ENCODE results near the gene DMAC2.
"Not testable (repeated sequence)": the region's sequence is repeated elsewhere in the genome, so short reads cannot be mapped to it uniquely, and the experiment has no call there.

Gene DMAC2

DNA sequence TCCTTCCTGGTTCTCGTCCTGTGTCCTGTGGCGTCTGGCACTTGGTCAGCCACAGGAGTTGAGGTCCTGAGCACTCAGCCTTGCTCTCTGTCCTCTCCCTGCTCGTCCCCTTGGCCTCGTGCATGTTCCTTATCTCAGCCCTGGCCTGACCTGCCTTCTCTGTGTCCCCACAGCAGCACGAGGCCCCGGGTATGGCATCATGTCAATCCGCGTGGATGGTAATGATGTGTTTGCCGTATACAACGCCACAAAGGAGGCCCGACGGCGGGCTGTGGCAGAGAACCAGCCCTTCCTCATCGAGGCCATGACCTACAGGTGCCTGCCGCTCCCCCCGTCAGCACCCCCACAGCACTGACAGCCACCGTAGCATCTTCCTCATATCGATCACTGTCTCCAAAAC is 17.3 kb downstream of the DMAC2 start:
- no peak for DNase-seq (ENCODE audit: low read depth in 2 of 2)

DNA sequence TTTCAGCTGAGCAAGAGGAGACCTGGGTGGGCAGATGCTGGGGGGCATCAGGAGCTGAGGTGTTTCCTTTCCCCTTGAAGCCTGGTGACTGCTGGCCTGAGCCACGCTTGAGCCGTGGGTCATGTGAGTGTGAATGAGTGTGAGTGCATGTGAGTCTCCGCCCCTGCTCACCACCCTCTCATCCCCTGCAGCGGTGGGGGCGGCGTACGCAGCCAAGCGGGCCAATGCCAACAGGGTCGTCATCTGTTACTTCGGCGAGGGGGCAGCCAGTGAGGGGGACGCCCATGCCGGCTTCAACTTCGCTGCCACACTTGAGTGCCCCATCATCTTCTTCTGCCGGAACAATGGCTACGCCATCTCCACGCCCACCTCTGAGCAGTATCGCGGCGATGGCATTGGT is 17.7 kb downstream of the DMAC2 start:
- no peak for DNase-seq (ENCODE audit: low read depth in 2 of 2)

DNA sequence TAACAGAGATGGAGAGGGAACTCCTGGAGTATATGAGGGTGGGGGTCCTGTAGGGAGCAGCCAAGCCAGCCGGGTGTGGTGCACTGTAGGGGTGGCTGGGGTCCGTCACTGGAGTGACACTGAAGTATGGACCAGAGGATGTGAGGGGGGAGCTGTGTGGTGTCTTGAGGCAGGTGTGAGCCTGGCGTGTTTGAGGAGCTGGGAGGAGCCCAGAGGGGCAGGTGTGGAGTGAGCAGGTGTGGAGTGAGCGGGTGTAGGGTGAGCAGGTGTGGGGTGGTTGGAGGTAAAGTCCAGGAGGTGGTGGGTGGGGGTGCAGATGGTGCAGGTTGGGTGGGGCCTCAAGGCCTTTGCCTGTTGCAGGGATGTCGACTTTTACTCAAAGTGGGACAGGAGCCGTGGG is 18.4 kb downstream of the DMAC2 start:
- no peak for DNase-seq (ENCODE audit: low read depth in 2 of 2)

DNA sequence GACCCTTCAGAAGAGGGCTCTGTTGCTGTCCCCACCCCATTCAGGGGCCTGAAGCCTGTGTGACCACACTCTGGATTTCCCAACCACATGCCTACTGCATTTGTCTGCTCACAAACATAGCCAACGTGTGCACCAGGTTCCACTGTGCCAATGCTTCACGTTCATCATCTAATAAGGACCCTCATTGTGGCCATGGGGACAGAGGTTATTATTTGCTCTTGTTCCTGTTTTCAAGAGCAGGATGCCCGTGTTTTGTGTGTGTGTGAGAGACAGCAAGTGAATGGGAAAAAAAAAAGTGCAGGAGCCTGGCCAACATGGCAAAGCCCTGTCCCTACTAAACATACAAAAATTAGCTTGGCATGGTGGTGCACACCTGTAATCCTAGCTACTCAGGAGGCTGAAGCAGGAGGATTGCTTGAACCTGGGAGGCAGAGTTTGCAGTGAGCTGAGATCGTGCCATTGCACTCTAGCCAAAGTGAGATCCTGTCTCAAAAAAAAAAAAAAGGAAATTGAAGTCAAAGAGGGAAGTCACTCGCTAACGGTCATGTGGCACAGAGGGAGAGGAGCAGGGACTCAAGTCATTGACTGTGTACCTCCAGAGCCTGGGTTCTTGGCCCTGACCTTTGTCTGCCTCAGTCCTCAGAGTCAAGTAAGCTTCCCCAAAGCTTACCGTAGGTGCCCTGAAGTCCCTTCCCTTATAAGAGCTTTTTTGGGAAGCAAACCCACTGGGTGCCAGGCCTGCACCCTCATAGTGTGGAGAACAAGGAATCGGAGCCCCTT is 19.4 kb downstream of the DMAC2 start:
- DNase-seq (ENCODE audit: low read depth in 2 of 2), result no peak

DNA sequence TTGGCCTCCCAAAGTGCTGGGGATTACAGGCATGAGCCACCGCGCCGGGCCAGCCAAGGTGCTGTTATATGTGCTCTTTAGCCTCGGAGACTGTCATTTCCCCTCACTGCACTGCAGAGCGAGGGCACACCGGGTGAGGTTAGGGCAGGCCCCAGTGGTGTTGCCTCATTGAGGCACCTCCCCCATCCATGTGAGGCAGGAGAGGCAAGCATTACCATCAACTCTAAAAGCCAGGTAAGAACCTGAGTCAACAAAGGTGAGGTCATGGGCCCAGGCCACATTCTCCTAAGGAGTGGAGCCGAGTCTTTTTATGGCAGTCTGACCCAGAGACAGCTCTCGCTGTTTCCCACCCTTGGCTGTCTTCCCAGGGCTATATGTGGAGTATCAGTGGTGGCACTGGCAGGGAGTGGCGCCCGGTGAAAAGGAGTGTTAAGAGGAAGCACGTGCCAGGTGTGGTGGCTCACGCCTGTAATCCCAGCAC is 23.5 kb downstream of the DMAC2 start:
- DNase-seq (ENCODE audit: low read depth in 2 of 2), result no peak

DNA sequence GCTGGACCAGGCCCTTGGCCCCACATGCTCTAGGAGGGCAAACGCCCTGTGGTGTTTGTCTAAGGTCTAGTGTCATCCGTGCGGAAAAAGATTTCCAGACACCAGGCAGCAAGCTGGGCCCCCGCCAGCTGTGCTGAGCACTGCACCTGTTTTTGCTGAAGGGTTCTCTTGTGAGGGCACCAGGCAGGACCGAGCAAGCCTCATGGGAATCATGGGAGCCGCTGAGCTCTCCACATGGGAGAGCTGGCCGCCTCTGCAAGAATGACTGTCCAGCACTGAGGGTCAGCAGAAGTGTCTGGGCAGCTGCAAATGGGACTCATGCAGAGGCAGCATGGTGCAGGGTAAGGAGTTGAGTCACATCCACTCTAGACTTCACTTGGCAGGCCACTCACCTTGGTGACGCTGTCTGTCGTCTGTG is 24.5 kb downstream of the DMAC2 start:
- no peak for DNase-seq (ENCODE audit: low read depth in 2 of 2)

DNA sequence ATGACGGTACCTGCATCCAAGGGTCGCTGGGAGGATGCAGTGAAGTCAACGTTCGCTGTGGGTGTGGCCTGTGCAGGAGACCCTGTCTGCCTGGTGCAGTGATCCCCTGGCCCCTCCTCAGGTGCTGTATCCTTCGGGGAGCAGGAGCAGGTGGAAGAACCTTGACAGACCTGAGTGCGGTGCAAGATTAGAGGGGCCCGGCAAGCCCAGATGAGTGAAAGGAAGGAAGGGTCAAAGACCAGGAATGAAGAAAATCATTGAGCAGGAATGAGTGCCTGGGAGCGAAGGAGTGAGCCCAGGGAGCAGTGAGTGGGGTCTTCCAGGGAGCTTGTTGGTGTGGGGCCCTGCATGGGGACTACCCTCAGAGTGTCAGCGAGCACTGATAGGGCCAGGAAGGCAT is 25.3 kb downstream of the DMAC2 start:
- DNase-seq (ENCODE audit: low read depth in 2 of 2), result no peak

DNA sequence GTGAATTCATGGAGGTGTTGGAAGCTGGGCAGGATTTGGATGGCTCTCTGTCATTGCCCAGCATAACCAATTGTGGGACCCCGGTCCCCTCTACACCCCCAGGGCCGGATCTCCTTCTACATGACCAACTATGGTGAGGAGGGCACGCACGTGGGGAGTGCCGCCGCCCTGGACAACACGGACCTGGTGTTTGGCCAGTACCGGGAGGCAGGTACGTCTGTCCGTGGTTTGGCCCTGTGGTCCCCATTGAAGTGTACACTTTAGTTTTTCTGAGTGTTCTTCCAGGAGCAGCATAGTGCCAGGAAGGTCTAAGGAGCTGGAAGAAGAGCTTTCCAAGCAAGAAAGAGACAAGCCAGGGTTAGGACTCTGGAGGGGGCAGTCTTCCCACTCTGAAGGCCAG is 25.8 kb downstream of the DMAC2 start:
- no peak for DNase-seq (ENCODE audit: low read depth in 2 of 2)

DNA sequence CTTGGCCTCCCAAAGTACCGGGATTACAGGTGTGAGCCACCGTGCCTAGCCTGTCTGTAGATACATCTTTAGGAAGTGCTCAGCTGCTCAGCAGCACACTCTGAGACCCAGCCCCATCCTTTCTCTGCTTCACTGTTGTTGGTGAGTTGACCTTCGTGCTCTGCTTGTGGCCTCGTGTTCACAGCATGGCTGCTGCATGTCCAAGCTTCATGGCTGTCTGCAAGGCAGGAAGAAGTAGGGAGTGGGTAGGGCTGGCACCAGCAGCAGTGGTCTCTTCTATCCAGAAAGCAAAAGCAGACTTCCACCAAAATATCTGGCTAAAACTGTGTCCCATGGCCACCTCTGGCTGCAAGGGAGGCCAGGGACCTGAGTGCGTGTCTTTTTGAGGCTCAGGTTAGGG is 26.8 kb downstream of the DMAC2 start:
- no peak for DNase-seq (ENCODE audit: low read depth in 2 of 2)

DNA sequence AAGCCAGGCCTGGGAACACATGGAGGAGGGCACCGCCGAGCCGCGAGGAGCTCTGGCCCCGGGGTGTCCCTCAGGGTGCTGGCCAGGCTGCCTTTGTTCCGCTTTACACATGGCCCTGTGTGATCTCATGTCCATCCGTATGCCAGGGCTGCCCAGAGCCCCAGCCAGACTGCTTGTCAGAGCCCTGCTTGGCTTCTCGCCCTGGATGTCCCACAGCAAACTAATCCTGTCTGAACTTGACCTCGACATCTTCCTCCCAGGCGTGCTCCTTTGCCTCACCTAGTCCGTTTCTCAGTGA is 27.8 kb downstream of the DMAC2 start:
- no peak for DNase-seq (ENCODE audit: low read depth in 2 of 2)

DNA sequence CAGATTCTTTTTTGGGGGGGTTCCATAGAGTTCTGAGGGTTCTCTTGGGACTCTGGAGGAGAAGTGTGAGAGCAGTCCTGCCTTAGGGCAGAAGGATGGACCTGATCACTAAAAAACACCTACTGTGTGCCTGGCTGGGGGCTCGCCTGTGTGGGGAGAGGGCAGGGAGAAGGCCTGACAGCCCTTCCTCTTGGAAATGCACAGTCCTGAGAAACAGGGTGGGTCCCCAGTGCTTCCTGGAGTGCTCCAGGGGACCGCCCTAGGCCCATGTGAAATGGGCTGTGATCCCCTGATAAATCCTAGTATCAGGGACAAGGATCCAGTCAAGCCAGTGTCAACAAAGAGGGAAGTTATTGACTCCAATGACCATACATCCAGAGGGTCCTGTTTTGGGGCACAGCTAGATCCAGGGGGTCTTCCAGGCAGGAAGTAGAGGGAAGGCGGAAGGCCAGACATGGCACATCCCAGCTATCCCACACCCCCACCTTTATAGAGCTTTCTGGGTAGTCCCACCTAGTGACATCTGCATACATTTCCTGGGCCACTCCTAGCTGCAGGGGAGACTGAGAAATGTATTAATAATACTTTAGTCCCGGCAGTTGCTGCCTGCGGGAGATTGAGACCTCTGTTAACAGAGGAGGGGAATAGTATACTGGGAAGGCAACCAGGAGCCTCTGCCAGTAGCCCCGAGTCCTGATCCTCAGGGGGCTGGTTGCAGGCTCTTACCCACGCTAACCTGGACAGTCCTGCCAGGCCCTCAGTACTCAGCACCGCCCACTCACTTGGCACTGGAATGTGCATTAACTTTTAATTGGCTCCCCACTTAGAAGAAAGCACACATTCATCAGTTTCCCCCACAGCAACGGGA is 28.4 kb downstream of the DMAC2 start:
- no peak for DNase-seq (ENCODE audit: low read depth in 2 of 2)

DNA sequence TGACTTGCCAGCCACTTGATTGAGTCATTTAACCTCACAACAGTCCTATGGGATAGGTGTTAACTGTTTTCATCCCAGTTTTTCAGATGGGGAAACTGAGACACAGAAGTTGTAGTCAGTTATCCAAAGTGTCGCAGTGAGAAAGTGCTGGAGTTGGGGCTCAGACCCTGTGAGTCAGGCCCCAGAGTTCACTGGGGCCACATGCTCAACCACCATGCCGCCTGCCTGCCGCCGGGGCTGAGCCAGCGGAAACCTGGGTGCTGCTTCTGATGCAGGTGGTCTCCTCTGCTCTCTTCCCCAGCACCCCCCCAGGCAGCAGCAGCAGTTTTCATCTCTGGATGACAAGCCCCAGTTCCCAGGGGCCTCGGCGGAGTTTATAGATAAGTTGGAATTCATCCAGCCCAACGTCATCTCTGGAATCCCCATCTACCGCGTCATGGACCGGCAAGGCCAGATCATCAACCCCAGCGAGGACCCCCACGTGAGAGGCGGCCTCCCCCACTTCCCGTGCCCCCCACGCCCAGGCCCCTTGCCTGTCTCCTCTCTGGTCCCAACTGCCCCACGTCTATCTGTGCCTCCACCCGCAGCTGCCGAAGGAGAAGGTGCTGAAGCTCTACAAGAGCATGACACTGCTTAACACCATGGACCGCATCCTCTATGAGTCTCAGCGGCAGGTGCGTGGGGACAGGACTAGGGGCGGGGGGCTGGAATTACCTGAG is 29.2 kb downstream of the DMAC2 start:
- no peak for DNase-seq (ENCODE audit: low read depth in 2 of 2)

DNA sequence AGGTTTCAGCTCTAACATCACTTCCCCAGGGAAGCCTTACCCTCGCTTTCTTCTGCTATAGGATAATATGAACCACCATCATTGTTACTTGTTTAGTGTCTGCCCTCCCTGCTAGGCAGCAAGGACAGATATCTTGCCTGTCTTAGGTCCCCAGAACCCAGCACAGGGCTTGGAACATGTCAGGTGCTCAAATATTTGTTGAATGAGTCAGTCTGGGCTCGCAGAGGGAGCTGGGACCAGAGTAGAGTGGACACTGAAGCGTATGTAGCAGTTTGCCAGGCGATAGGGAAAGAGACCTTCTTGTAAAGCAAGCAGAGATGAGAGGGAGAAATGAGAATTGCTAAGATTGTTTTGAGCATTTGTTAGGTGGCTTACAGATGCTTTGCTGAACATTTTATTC is 30.4 kb downstream of the DMAC2 start:
- DNase-seq (ENCODE audit: low read depth in 2 of 2), result no peak

DNA sequence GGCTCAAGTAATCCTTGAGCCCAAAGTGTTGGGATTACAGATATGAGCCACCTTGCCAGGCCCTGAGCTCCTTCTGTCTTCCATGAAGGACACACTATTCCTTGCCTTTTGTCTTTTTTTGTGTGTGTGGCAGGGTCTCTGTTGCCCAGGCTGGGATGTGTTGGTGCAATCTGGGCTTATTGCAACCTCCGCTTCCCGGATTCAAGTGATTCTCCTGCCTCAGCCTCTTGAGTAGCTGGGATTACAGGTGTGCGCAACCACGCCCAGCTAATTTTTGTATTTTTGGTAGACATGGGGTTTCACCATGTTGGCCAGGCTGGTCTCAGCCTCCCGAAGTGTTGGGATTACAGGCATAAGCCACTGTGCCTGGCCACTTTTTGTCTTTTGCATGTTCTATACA is 30.9 kb downstream of the DMAC2 start:
- not testable (repeated sequence) for DNase-seq (ENCODE audit: low read depth in 2 of 2)

DNA sequence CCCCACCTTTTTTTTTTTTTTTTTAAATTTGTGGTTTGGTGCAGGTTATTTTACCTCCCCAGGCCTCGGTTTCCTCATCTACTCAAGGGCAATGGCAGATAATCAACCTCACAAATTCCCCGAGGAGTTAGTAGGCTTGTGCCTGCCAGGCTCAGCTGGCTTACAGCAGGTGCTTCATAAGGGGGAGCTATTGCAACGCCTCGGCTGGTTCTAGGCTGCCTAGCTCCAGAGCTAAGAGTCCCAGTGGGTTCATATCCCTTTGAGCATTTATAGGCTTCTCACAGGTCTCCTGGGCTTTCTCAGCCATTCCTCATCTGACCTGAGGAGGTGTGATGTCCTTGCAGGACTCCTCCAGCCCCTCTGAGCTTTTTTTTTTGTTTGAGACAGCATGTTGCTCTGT is 31.5 kb downstream of the DMAC2 start:
- no peak for DNase-seq (ENCODE audit: low read depth in 2 of 2)

DNA sequence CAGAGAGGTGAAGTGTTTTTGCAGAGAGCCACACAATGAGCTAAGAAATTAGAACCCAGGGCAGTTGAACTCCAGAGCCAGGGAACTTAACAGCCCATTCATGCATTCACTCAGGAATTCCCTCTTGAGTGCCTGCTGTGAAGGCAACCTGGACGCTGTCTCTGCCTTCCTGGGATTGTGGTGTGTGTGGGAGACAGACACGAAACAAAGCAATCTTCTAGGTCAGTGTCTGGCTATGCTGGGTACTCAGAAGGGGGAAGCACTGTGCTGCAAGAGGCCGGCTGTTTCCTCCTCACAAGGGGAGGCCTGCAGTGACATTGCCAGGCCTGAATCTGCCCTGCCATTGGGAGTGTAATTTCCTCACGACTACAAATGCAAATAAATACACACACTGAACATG is 32.4 kb downstream of the DMAC2 start:
- no peak for DNase-seq (ENCODE audit: low read depth in 2 of 2)

DNA sequence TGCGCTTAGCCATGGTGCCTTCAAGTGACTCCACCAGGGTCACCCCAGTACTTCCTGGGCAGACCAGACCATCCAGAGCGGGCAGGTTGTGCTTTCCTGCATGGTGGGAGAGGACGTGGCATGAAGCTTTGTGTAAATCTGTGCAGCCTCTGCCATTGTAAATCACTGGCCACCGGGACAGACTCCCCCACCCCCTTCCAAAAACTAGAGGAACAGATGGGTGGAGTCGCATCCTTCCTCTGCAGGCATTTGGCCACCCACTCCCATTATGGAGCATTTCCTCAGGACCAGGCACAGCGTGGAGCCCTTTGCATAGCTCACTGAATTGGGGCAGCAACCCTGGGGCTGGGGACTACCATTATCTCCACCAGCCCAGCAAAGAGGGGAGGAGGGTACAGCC is 33.9 kb downstream of the DMAC2 start:
- no peak for DNase-seq (ENCODE audit: low read depth in 2 of 2)

DNA sequence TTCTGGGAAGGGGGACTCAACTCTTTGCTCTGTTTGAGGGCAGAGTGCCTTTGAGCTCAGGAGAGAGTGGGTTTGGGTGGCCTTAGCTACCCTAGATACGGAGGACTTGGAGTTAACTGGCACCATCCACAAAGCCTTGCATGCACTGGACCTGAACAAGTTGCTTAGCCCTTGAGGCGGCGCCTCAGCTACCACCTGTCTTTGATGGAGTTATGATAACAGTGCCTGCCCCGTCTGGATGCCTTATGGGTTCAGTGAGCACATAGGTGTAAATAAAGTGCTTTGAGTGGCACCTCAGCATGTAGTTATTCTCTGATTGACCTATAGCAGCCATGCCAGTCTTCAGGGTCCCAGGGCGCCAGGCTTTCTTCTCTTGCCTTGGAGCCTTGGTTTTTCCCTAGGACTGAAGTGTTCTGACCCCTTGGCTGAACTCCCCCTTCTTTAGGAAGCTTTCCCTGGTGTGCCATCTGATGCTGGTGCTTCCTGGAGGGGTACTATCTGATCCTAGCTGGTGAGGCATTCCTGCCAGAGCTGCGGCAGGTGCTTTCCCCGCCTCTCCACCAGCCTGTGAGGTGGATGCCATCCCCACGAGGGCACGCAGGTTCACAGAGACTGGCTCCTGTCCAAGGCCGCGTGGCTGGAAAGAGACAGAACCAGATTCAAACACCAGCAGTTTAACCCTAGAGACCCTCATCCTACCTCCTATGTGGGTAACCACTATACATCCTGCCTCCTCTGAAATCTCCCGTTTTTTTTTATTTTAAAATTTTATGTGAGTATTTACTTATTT is 36.3 kb downstream of the DMAC2 start:
- DNase-seq (ENCODE audit: low read depth in 2 of 2), result no peak

DNA sequence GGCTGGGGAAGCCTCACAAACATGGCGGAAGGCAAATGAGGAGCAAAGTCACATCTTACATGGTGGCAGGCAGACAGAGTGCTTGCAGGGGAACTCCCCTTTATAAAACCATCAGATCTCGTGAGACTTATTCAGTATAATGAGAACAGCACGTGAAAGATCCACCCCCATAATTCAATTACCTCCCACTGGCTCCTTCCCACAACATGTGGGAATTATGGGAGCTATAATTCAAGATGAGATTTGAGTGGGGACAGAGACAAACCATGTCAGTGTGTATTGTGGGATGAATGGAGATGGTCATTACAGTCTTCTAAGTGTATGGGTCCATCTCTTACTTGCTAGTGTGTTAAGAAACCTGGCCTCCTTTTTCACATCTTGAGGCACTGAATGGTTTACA is 37.7 kb downstream of the DMAC2 start:
- DNase-seq (ENCODE audit: low read depth in 2 of 2), result no peak

DNA sequence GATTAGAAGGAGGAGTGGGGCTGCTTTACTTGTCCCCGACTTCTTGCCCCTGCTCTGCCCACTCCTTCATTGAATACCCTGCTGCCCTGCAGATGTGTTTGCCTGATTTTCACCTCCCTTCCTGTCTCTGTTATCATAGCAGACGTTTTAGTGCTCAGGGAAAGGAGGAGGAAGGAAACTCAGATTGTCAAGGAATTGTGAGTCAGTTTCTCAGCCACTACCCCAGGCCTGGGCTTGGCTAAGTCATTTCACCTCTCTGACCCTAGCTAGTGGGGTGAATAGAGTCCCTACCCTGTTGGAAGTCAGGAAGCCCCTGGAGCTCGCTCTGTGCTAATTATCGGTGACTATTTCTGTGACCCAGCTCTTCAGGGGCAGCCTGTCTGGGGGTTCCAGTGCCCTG is 38.2 kb downstream of the DMAC2 start:
- no peak for DNase-seq (ENCODE audit: low read depth in 2 of 2)

DNA sequence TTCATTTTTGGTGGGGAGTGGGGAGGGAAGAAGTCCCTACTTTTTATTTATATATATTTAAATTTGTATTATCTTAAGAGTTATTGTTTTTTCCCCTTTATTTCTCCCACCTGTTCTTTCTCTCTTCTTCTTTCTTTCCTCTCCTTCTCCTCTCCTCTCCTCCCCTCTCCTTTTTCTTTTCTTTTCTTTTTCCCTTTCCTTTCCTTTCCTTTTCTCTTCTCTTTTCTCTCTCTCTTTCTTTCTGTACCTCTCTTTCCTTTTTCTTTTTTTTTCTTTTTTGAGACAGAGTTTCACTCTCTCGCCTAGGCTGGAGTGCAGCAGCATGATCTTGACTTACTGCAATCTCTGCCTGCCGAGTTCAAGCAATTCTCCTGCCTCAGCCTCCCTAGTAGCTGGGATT is 40.2 kb downstream of the DMAC2 start:
- DNase-seq (ENCODE audit: low read depth in 2 of 2), result no peak

DNA sequence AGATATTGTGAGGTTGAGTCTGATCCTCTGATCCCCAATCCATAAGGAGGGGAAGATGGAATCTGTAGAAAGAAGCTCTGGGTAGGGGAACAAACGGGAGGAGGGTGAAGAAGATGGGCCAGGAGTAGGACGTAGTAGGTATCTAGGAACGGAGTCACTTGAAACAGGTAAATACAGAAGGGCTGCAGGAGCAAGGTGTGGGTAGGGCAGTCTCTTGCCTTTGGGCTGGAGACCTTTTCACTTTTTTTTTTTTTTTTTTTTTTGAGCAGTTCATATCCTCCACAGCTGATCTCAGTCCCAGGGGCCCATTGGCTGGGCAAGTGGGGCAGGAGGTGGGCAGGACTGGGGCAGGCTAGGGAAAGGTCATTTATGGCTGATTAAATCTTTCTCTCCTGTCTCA is 40.6 kb downstream of the DMAC2 start:
- no peak for DNase-seq (ENCODE audit: low read depth in 2 of 2)

Measured in stimulated activated CD8-positive, alpha-beta memory T cell treated with anti-CD3 and anti-CD28 coated beads, Interleukin-2, amount 100 ng/mL, for 48 hours (primary cell).